ENCODE measurements around the gene LAGE3. TPM values are rescaled to one million over a fixed set of nuclear protein-coding genes. Genes with fewer than 3 reads are reported as not detected.

LAGE3 gene
- total RNA-seq, 4 donors from 2014 or later = 3.0 to 28.4 (median 23.3) TPM; not detected in 1

DNA sequence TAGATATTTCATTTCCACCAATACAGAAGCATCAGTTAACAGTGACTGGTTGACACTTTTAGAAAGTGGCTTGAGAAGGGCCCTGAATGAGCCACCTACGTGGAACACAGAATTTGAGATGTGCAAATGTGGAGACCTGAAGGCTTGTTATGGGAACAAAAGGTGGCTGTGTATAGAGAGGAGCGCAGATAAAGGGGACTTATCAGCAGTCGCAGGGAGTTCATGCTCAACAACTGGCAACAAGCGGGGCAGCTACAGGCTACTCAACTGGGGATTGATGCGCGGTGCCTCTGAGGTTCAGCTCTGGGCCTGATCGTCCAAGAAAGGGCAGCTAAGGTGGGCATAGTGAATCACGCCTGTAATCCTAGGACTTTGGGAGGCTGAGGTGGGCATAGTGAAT is 40.3 kb upstream of the LAGE3 start:
- H3K36me3 ChIP-seq = no peaks in the 10 kb centered on the region
- TF ChIP-seq POLR2A (IDR thresholded peaks at IDR 0.05) (no peak), EP300 (IDR thresholded peaks at IDR 0.05; ENCODE audit: low read depth) (no peak), POLR2AphosphoS5 (IDR thresholded peaks at IDR 0.05) (no peak)
- TF ChIP-seq, protein P1, sequence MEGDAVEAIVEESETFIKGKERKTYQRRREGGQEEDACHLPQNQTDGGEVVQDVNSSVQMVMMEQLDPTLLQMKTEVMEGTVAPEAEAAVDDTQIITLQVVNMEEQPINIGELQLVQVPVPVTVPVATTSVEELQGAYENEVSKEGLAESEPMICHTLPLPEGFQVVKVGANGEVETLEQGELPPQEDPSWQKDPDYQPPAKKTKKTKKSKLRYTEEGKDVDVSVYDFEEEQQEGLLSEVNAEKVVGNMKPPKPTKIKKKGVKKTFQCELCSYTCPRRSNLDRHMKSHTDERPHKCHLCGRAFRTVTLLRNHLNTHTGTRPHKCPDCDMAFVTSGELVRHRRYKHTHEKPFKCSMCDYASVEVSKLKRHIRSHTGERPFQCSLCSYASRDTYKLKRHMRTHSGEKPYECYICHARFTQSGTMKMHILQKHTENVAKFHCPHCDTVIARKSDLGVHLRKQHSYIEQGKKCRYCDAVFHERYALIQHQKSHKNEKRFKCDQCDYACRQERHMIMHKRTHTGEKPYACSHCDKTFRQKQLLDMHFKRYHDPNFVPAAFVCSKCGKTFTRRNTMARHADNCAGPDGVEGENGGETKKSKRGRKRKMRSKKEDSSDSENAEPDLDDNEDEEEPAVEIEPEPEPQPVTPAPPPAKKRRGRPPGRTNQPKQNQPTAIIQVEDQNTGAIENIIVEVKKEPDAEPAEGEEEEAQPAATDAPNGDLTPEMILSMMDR (IDR thresholded peaks at IDR 0.05) = no peak
- H3K27ac ChIP-seq = no peak overlapping the region
- 89% methylated on average over 8 of the region's 8 CpGs; no CpG with 5 or more reads in 1 of the 2 donors for WGBS, 2 donors (ENCODE audit: low coverage in 1 of 2)
- H3K4me3 ChIP-seq = no peak overlapping the region
- H3K4me1 ChIP-seq = peaks cover 5 to 24% (median 12%) of the 10 kb centered on the region in 4 donors
- in situ Hi-C loops (cut with MboI; ENCODE audit: low pct_ligation_motif_present in 1 of 4, low pct_unique_long_range_greater_than_20kb in 1 of 4, low sequenced_read_pairs in 3 of 4) (no loop called here), intact Hi-C loops (cut with DNase I; ENCODE audit: low total_unique reads) (no loop called here)
- DNase-seq = no peak
- H3K27me3 ChIP-seq = no peaks in the 10 kb centered on the region
- no peaks in the 10 kb centered on the region for H3K9me3 ChIP-seq

DNA sequence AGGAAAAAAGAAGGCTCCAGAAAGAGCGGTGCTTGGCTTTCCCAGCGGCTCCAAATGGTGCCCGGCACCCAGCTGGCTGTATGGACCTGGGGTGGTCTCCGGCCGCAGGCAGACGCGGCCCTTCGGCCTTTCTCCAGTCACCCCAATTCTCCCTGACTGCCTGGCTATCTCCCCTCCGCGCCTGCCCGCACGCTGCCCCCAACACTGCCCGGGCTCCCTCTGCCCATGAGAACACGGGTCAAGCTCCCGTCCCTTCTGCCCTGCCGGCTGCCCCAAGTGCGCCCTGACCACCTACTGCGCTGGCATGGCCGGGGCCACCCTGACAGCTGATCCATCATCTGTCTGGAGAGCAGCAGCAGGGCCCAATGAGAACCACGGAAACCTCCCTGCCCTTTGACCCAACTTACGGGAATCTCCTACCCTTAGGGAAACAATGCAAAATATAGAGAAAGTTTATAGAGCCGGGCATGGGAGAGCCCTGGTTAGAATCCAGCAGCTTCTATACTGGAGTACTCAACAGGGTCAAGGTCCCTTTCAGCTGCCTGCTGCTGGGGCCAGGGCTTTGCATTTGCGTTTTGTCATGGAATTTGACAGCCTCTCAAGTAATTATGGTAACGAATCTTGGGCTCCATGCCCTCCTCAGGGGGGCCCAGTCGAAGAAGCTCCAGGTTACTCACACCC is 38.2 kb upstream of the LAGE3 start:
- WGBS, 2 donors (ENCODE audit: low coverage in 1 of 2) = 62% methylated on average over 25 of the region's 25 CpGs; no CpG with 5 or more reads in 1 of the 2 donors
- intact Hi-C loops (cut with DNase I; ENCODE audit: low total_unique reads) (no loop called here), in situ Hi-C loops (cut with MboI; ENCODE audit: low pct_ligation_motif_present in 1 of 4, low pct_unique_long_range_greater_than_20kb in 1 of 4, low sequenced_read_pairs in 3 of 4) (no loop called here)
- Histone ChIP-seq H3K4me3 (peak overlapping the region in 3 of 4 donors; percentile 27 to 78 (median 57)), H3K27me3 (no peaks in the 10 kb centered on the region), H3K27ac (peak overlapping the region; percentile 93 to 98 (median 96)), H3K4me1 (peaks cover 5 to 24% (median 12%) of the 10 kb centered on the region in 4 donors), H3K36me3 (no peaks in the 10 kb centered on the region), H3K9me3 (no peaks in the 10 kb centered on the region)
- DNase-seq = peak; percentile 28
- TF ChIP-seq, protein P1 (IDR thresholded peaks at IDR 0.05) = no peak
- TF ChIP-seq POLR2A (IDR thresholded peaks at IDR 0.05) (no peak), EP300 (IDR thresholded peaks at IDR 0.05; ENCODE audit: low read depth) (no peak), POLR2AphosphoS5 (IDR thresholded peaks at IDR 0.05) (no peak)

DNA sequence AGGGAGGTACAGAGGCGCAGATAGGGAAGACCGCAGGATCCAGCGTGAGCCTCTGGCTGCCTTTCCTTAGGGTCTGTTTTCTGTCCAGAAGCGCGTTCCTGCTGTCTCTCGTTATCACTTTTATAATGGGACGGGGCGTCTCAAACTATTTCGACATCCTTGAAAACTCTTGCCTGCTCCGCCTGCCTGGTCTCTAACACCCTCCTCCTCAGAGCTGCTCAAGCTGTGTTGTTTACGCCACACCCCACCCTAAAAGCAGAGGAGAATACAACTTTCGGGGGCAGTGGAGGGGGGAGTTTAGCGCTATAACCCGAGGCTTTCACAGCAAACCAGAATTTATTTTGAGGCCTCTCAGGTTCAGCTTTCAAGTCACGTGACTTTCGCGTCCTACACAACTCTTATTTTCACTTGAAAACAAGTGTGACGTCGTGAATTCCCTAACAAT is 37.6 kb upstream of the LAGE3 start:
- no peaks in the 10 kb centered on the region for H3K9me3 ChIP-seq
- intact Hi-C loops (cut with DNase I; ENCODE audit: low total_unique reads) = no loop called here
- DNase-seq = no peak
- H3K27me3 ChIP-seq = no peaks in the 10 kb centered on the region
- WGBS, 2 donors (ENCODE audit: low coverage in 1 of 2) = 47% methylated on average over 19 of the region's 19 CpGs; no CpG with 5 or more reads in 1 of the 2 donors
- H3K27ac ChIP-seq = peak overlapping the region; percentile 93 to 98 (median 96)
- in situ Hi-C loops (cut with MboI; ENCODE audit: low pct_ligation_motif_present in 1 of 4, low pct_unique_long_range_greater_than_20kb in 1 of 4, low sequenced_read_pairs in 3 of 4) = no loop called here
- no peaks in the 10 kb centered on the region for H3K36me3 ChIP-seq
- no peak for TF ChIP-seq EP300 (IDR thresholded peaks at IDR 0.05; ENCODE audit: low read depth)
- TF ChIP-seq, protein P1 (IDR thresholded peaks at IDR 0.05) = no peak
- TF ChIP-seq POLR2A (IDR thresholded peaks at IDR 0.05) = no peak
- TF ChIP-seq POLR2AphosphoS5 (IDR thresholded peaks at IDR 0.05) = no peak
- peaks cover 5 to 24% (median 12%) of the 10 kb centered on the region in 4 donors for H3K4me1 ChIP-seq
- H3K4me3 ChIP-seq = peak overlapping the region; percentile 7 to 78 (median 42)

DNA sequence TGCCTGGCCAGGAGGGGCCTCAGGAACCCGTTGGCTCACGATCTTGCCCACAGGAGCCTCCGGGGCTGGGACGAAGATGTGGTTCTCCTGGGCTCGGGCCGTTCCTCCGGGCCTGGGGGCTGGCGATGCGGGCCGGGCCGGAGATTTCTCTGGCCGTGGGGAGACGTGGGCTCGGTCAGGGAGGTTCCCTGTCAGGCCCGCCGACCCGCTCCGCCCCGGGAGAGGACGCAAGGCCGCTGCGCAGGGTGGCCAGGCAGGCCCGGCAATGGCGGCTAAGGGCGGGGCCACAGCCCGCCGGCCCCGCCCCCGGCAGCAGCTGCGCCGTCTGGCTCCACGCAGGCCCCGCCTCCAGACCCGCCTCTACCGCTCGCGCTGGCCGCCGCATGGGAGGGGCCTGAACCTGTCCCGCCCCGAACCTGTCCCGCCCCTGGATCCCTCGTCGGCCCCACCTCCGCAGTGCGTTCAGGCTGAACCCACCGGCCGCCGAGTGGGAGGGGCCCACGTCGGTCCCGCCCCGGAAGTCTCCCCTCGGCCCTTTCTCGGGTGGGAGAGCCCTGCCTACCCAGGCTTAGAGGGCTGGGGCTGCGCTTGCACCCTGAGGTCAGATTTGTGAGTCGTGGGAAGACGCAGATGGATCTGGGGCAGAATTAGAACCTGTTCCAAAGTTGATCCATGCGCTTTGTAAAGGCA is 37.0 kb upstream of the LAGE3 start, which contains the start of gene FAM3A:
Gene FAM3A, minus strand, starts transcription at position 267 of the 690 bp plus-strand sequence. CDS start 460 bp downstream, outside the sequence.
- intact Hi-C loops (cut with DNase I; ENCODE audit: low total_unique reads) (no loop called here), in situ Hi-C loops (cut with MboI; ENCODE audit: low pct_ligation_motif_present in 1 of 4, low pct_unique_long_range_greater_than_20kb in 1 of 4, low sequenced_read_pairs in 3 of 4) (no loop called here)
- Histone ChIP-seq H3K4me1 (peaks cover 5 to 24% (median 12%) of the 10 kb centered on the region in 4 donors), H3K9me3 (no peaks in the 10 kb centered on the region), H3K27ac (peak within 1 kb of the TSS; percentile 93 to 98 (median 96)), H3K27me3 (no peaks in the 10 kb centered on the region), H3K4me3 (peak within 1 kb of the TSS; percentile 57 to 78 (median 62)), H3K36me3 (no peaks in the 10 kb centered on the region)
- TF ChIP-seq POLR2AphosphoS5 (IDR thresholded peaks at IDR 0.05) (peak; percentile 83 to 87 (median 83)), POLR2A (IDR thresholded peaks at IDR 0.05) (peak; percentile 83)
- TF ChIP-seq, protein P1 (IDR thresholded peaks at IDR 0.05) = no peak
- peak; percentile 96 for DNase-seq
- 60% methylated on average over 56 of the region's 59 CpGs; no CpG with 5 or more reads in 1 of the 2 donors for WGBS, 2 donors (ENCODE audit: low coverage in 1 of 2)
